ENCODE results near the gene TBX5. TPM values are rescaled to one million over a fixed set of nuclear protein-coding genes. Genes with fewer than 3 reads are reported as not detected.

TBX5 gene
- total RNA-seq, 3 donors from 2014 or later: not detected

DNA sequence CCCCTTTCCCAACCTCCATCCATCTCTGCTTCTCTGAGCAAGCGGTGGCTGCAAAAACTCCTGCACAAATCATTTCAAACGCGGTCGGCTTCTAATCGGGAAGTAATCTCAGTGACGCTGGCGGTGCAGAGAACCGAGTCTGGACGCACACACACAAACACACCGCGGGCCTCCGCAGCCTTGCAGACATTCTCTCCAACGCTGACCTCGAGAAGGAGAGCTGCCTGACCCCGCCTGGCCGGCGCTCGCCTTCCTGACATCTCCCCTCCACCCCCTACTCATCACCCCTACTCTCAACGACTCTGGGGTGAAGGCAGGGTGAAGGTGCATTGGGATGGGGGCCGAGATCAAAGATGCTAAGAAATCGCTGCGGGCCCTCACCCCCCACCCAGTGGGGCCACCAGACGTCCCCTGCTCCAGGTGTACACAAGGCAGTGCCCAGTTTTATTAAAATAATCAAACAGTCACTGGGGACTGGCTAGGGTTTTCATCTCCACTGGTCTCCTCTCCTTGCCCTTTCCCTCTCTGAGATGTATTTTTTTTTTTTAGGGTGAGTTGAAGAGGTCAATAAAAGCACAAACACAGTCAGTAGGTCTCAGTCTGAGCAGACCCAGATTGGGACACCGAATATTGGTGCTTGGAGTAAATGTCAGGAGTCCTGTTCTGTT, 506 bp upstream of the TBX5 start:
- TF ChIP-seq, protein P1, sequence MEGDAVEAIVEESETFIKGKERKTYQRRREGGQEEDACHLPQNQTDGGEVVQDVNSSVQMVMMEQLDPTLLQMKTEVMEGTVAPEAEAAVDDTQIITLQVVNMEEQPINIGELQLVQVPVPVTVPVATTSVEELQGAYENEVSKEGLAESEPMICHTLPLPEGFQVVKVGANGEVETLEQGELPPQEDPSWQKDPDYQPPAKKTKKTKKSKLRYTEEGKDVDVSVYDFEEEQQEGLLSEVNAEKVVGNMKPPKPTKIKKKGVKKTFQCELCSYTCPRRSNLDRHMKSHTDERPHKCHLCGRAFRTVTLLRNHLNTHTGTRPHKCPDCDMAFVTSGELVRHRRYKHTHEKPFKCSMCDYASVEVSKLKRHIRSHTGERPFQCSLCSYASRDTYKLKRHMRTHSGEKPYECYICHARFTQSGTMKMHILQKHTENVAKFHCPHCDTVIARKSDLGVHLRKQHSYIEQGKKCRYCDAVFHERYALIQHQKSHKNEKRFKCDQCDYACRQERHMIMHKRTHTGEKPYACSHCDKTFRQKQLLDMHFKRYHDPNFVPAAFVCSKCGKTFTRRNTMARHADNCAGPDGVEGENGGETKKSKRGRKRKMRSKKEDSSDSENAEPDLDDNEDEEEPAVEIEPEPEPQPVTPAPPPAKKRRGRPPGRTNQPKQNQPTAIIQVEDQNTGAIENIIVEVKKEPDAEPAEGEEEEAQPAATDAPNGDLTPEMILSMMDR (IDR thresholded peaks at IDR 0.05): no peak
- intact Hi-C loops (cut with DNase I, micrococcal nuclease): no loop called here
- DNase-seq (no peak), ATAC-seq (no peak)
- Histone ChIP-seq H3K36me3 (ENCODE audit: low read depth) (no peaks in the 10 kb centered on the region), H3K4me3 (no peak overlapping the region), H3K9me3 (no peaks in the 10 kb centered on the region), H3K4me1 (ENCODE audit: low read depth) (no peaks in the 10 kb centered on the region)

DNA sequence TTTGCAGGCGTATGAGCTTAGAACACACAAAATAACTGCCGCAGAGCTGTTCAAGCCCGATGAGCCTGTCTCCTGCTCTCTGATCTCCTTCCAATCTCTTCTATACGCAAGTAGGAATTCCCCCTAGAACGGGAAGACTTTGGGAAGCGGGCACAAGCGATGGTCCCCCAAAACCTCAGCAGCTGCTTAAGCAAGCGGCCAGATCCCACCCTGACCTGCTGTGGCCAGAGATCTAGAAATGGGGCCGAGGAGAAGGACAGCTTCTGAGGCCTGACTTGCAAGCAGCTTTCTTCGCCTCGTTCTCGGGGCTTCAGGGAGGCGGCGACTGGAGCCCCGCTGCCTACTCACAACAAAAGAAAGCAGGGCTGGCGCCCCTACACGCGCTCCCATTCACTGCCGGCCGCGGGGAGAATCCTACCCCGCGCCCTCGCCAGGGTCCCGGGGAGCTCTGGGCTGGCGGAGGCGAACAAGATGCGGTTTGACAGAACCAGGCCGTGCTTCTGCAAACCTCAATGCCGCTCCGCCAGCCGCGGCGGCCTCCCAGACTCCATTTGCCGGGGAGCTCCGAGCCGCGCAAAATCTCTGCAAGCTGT, 922 bp downstream of the TBX5 start:
- H3K36me3 ChIP-seq (ENCODE audit: low read depth): no peaks in the 10 kb centered on the region
- no peak overlapping the region for H3K4me3 ChIP-seq
- DNase-seq (no peak), ATAC-seq (no peak)
- TF ChIP-seq, protein P1 (IDR thresholded peaks at IDR 0.05): no peak
- no peaks in the 10 kb centered on the region for H3K9me3 ChIP-seq
- intact Hi-C loops (cut with DNase I, micrococcal nuclease): no loop called here
- no peaks in the 10 kb centered on the region for H3K4me1 ChIP-seq (ENCODE audit: low read depth)

DNA sequence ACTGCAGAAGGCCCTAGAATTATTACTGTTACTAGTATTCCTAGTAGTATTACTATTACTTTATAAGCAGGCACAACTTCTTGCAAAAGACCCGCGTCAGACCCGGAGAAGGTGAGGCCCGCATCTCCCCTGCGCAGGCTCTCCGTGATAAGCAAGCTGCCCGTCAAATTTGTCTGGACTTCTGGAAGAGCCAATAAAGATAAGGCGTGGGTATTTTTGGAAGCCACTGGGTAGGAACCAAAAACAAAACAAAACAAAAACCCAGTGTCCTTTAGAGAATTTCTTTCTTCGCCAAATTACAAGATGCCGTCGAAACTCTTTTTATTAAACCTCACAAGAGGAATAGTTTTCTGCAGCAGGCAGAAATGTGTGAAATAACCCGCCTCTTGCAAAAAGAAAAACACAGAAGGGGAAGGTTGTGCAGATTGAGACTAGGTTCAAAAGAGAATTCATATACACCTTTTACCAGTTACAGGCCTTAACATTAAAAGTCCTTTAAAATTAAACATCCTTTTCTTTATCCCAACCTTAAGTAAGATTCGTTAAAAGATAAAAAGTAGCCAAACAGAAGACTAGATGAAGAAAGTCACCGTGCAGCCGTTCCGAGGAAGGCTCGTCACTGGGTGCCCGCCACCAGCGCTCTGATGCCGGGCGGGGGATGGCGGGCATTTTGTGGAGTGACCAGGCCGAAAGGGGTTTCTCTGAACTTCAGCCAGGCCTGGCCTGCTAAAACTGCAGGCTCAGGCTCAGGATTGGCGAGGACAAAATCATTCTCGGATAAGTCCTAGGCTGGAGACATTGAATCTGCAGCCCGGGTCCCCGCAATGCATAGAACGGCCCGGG, 1.6 kb downstream of the TBX5 start:
- H3K4me3 ChIP-seq: no peak overlapping the region
- DNase-seq: no peak
- intact Hi-C loops (cut with DNase I, micrococcal nuclease): no loop called here
- no peaks in the 10 kb centered on the region for H3K36me3 ChIP-seq (ENCODE audit: low read depth)
- H3K9me3 ChIP-seq: no peaks in the 10 kb centered on the region
- no peaks in the 10 kb centered on the region for H3K4me1 ChIP-seq (ENCODE audit: low read depth)
- ATAC-seq: no peak
- TF ChIP-seq, protein P1 (IDR thresholded peaks at IDR 0.05): no peak

DNA sequence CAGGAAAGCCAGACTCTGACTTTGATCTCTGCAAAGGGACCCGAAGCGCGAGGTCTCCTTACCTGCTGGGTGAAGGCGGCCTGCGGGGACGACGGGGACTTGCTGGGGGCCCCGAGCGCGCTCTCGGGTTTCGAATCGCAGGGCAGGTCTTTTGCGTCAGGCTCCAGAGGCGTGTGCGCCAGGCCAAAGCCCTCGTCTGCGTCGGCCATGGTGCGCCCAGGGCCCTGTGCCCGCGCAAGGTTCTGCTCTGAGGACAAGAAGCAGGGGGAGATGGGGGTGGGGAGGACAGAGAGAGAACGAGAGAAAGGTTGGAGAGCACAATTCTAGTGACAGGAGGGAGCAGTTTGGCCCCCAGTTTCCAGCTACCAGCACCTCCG, 2.3 kb downstream of the TBX5 start:
- Histone ChIP-seq H3K9me3 (no peaks in the 10 kb centered on the region), H3K36me3 (ENCODE audit: low read depth) (no peaks in the 10 kb centered on the region), H3K4me3 (no peak overlapping the region), H3K4me1 (ENCODE audit: low read depth) (no peaks in the 10 kb centered on the region)
- intact Hi-C loops (cut with DNase I, micrococcal nuclease): no loop called here
- DNase-seq (no peak), ATAC-seq (no peak)
- TF ChIP-seq, protein P1 (IDR thresholded peaks at IDR 0.05): no peak

DNA sequence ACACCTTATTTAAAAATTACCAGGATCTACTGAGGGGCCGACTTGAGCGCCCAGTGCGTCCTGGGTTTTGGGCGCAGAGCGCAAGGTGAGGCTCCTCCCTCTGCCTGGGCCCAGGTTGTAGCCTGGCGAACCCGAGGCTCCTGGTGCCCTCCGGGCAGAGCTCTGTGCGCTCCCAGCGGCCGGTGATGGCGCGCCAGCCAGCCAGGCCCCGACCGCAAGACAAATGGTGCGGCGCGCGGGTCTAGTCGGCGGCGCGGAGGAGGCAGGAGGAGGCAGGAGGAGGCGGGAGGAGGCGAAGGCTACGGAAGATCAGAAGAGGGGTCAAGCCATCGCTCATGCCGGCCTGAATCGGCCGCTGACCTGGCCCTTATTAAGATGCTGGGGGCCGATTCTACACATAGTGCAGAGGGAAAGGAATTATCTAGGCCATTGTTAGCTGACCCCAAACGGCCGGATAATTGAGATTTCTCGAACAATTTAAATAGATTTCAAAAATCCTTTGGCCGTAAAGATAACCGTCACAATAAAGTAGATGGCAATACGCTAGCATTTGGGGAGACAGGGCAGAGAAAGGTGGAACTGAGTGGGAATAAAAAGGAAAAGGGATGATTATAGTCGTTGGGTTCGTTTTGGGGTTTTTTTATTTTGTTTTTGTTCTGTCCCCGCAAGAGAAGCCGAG, 2.8 kb downstream of the TBX5 start:
- TF ChIP-seq, protein P1 (IDR thresholded peaks at IDR 0.05): no peak
- ATAC-seq: no peak
- no peaks in the 10 kb centered on the region for H3K36me3 ChIP-seq (ENCODE audit: low read depth)
- H3K4me3 ChIP-seq: no peak overlapping the region
- intact Hi-C loops (cut with DNase I, micrococcal nuclease): no loop called here
- H3K4me1 ChIP-seq (ENCODE audit: low read depth): no peaks in the 10 kb centered on the region
- DNase-seq: no peak
- H3K9me3 ChIP-seq: no peaks in the 10 kb centered on the region

Data from mucosa of descending colon (tissue), 3 donors.